CD4-positive, alpha-beta T cell treated with Interleukin-12 subunit alpha and Interleukin-12 subunit beta, for 1 hour (primary cell): ENCODE data around the gene GPC6.

Source experiments
- DNase-seq: peaks from one replicate; pipeline ENCODE4 v3.0.0-alpha.2; 2020

Gene GPC6

DNA sequence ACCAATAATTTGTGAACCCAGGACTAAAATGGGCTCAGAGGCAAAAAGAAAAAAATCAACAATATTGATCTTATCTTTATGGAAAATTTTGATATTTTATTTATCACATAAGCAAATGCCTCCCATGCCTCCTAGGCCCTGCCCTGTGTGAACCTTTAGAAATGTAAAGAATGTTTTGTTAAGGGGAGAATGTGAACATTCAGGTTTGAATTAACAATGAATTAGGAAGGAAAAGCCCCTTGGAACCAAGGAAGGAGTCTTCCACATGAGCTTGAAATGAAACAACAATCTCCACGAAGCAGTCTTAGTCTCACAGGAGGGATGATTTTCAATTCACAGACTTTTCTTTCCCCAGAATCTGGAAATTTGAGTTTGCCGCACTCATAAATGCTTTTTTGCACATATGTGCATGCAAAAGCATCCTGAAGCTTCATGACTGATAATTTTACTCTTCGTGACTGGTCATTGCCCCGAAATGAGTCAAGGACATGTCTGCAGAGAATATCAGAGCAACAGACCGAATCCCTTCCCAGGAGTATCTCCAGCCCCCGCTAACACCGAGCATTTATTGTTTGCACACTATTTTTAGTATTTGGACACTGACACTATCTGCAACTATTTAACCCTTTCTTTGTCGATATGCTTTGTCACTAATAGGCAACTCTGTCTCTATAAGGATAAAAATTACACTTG is 1117.7 kb downstream of the GPC6 start:
- no peak for DNase-seq

- DNase-seq: peak; percentile 47
These were observed 1119.0 kb downstream of the GPC6 start for GRCh38 chr13:94345374-94346195.

DNA sequence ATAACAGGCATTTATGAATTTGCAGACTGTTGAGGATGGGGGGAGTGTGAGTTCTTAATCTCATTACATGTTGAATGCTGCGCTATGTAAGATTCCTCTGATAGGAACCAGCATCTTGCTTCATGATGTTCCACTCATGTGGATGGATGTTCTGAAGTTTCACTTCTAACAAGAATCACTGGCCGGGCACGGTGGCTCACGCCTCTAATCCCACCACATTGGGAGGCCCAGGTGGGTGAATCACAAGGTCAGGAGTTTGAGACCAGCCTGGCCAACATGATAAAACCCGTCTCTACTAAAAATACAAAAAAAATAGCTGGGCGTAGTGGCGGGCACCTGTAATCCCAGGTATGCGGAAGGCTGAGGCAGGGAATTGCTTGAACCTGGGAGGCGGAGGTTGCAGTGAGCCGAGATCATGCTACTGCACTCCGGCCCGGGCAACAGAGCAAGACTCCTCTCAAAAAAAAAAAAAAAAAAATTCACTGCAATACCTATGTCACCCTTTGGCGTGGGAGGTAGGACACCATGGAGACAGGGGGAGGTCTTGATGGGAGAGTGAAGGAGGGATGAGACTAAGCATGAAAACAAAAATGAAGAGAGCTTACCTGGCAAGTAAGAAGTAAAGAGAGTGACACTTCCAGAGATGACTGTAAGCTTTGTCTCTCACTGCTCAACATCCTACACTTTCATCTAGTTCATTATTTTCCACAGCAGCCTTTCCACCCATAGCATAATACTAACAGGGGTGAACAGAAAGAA is 1119.8 kb downstream of the GPC6 start:
- DNase-seq: no peak

- no peak for DNase-seq
These were observed 1124.8 kb downstream of the GPC6 start for GRCh38 chr13:94351292-94351990.

DNA sequence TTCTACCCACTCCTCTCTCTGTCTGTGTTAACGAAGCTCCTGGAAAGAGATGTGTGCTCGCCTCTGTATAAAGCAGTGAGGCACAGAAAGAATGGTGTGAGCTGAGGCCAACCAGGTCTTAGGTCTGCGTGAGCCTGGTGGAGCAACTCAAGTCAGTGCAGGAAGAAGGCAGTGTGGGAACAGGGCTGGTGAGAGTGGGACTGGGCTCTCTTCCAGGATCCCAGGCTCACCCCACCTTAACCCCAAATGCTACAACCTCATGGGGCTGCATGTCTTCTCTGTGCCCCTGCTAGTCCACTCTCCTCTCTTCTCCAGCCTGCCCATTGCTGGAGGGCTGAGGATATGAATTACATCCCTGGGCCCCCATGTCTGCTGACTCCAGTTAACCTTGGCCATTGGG is 1125.5 kb downstream of the GPC6 start:
- DNase-seq: no peak

DNA sequence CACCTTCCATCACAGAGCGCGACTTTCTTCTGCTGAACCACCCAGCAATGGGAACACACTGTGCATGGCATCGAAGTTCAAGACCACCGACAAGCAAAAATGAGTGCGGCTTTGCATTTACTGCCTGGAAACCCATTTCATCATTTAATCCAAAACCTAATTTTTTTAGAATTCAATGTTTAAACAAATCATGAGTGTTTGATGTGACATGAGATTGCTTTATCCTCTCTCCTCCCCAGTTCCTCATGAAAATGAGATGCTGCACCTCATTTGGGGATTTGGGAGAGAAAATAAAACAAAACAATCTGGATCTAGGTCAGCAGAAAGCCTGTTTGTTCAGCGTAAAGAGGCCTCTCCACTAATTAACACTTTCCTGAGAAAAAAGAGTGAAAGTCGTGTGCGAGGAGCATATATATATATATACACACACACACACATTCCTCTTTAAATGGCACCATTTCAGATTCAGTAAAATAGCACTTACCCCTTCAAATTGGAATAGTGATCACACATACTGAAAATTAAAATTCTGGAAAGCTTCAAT is 1126.6 kb downstream of the GPC6 start:
- DNase-seq: no peak

DNA sequence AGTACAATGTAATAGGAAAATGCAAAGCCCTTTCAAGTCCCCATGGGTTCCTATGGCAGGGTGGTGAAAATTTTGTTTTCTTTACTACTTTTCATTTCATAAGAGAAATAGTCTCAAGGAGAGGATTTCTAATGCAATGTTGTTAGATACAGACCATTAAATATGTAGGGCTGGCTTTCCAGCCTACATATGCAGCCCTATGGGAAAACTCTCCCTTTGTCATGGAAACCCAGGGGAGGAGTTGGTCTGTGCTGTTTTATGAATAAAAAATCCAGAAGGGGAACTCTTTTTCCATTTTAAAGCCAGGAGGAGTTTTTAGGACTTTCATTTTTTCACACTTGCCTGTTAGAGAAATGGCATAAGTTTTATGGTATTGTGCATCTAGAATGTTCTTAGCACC is 1133.3 kb downstream of the GPC6 start:
- no peak for DNase-seq

DNA sequence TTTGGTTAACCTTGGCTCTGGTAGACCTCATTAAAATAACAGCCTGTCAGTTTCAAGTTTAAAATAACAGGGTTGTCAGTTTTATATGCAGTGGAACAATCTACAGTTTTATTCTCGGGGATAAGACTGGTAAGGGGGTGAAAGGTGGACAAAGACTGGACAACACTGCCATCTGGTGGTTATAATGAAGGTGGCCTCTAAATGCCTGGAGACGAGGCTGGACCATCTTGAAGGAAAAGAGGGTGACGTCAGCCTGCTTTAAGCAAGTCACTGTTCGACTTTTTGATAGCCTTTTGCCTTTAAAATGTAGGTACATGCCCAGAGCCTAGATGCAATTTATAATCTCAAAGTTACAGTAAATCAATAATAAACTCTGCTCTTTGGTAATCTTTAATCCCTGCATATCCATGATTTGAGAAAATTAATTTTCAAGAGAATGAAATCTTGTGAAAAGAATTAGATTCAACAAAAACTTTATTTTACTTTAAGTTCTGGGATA is 1135.9 kb downstream of the GPC6 start:
- peak; percentile 77 for DNase-seq

GRCh38 chr13:94366677-94367076 is 1140.1 kb downstream of the GPC6 start:
- DNase-seq: no peak

DNA sequence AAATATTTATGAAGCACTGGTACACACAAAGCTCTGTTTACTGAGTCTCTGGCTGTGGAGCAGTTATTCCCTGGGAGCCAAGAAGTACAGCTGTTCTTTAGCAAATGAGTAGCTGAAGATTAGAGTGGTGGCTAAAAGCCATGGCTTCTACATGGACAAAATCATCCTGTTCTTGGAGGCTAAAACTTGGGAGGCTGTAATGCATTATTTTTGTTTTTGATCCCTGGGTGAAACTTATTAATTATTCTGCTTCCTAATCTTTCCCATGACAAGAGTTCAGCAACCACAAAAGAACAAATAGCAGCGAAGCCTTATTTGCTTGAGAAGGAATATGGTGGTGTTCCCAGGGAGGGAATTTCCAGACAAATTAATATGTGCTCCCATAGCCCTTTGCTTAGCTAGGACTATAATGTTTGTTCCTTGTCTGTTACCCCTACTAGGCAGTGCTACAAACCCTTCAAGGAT is 1143.4 kb downstream of the GPC6 start:
- DNase-seq: no peak

GRCh38 chr13:94371855-94372254 is 1145.2 kb downstream of the GPC6 start:
- no peak for DNase-seq

DNA sequence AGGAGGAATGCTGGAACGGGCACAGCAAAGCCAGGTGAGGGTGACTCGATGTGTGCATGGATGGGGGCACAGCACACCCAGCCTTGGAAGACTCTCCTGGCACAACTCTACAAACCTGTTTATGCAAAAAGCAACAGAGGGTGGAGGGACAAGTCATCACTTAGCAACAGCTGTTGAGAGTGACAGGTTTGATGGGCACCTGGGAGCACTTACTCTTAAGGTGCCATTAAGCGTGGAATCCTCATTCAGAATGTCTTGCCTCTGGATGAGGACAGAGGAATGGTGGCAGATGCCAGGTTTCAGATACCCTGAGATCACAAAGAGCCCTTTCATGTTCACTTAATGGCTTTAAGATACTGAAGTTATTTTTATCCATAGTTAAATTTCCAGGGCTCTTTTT is 1155.9 kb downstream of the GPC6 start:
- no peak for DNase-seq

DNA sequence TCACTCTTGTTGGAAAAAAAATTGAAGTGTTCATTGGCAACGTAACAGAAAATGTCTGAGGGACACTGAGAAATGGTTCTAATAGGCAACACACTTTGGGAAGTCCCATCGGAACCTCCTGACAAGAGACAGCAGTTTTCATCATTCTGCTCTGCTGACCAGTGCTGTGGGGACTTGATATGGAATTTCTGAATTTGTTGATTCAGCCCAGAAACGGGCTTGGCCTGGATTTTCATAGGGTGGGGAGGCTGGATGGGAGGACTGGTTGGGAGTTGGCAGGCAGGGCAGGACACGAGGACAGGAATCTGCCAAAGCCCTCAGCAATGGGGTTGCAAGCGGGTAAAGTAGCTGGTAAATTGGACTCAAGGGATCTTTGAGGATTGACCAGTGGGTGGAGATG is 1156.4 kb downstream of the GPC6 start:
- no peak for DNase-seq

DNA sequence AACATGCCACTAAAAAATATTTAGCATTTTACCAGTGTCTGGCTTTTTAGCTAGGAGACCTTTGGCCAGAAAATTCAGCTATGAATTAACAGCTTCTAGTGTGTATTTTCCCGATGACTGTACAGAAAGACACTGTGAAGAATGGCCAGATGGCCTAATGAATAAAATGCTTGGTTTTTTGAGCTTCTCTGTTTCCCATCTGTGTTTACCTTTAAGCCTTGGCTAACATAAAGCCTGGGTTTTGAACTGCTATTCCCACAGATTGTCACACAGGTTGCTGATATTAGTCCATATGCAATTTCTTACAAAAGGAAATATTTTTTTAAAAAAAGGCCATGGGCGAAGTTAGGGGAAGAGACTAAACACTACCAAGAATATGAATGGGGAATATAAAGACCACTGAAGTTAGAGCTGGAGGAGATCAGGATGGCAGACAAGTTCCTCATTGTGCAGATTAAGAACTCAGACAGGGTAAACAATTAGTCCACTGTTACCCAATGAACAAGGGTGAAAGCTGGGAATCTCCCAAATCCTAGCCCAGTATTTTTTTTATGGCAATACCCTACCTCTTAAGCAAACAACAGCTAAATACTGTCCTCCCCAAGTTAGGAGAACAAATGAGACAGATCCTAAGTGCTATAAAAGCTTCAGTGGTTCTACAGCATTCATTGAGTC is 1157.8 kb downstream of the GPC6 start:
- DNase-seq: no peak

DNA sequence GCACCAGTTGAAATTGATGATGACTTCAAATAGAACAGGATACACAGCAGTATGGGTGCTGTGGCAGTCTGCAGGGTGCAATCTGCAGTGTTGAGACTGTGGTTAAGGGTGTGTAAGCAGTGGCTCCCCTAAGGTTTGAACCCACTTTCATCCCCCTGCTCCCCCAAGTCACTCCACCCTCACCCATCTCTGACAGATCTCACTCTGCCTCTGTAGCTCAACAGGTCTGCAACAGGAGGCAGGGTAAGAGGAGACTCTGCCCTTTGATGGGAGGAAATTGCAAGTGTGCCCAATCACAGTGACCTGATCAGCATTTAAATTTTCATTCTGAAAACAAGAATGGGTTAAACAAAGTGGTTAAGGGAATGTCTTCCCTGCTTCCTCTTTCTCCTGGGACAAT is 1160.4 kb downstream of the GPC6 start:
- DNase-seq: no peak

- DNase-seq: no peak
These were observed 1163.2 kb downstream of the GPC6 start for GRCh38 chr13:94389604-94390351.

DNA sequence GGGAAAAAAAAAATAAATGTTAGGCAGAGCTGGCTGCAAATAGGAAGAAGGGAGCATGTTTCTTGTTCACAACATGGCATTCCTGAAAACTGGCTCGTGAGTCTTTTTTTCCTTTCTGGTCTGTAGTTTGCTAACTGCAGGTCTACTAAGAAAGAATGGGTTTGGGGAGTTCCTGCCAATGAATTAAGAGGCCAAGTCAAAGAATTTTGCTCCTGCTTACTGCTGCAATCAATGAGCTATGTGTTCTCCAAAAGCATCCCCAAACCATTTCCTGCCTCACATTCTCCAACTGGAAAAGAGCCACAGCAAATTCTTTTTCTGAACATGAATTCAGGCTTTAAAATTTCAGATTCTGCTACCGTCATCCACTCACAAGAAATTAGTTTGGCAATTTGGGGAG is 1164.3 kb downstream of the GPC6 start:
- no peak for DNase-seq

- no peak for DNase-seq
These were observed 1168.1 kb downstream of the GPC6 start for GRCh38 chr13:94394723-94395122.

DNA sequence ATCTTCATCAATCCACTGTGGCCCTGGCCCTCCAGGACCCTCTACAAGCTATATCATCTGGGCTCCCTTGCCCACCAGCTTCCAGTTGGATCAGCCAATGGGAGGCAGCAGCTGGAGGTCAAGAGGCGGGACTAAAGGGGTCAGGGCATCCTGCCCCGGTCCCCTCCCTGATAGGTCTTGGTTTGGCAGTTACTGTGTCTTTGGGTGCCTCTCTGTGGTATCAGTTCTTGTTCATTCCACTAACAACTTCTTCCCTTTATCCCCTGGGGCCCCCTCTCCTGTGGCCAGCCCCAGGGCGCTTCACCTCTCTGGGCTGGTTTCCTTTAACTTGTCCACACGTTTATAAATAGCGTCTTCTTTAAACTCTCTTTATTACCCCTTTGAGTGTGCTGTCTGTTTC is 1169.3 kb downstream of the GPC6 start:
- DNase-seq: no peak

DNA sequence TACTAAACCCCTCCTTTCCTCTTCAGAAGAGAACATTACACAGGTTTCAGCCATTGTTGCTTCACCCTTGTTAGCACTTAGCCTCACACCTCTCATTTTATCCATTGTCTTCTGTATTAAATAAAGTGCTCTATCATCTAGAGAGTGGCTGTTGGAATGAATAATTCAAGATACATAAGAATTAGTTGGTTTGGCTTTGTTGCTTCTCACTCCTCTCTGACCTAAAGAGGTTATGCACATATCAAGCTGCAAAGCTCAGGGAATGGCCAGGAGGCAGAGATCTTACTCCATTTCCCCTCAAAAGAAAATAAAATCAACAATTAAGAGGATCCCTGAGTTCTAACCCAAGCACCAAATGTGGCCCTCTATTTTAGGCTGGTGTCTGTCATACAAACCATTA is 1173.2 kb downstream of the GPC6 start:
- DNase-seq: no peak

DNA sequence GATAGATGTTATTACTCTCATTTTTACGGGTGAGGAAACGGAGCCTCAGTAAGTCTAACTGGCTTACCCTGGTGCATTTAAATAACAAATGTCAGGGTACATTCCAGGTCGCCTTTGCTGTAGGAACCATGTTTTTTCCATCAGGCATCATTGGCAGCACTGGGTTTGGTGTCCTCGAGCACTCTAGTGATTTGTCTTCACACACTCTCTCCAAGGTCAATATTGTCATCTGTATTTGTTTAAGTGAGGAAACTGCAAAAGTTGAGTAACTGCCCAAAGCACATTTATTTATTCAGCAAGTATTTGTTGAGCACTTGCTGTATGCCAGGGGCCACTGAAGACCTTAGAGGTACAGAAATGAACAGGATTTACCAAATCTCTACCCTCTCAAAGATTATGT is 1174.3 kb downstream of the GPC6 start:
- no peak for DNase-seq
